Liver (tissue), 9 donors: ENCODE measurements around the gene PPP1R14D. TPM values are rescaled to one million over a fixed set of nuclear protein-coding genes. Genes with fewer than 3 reads are reported as not detected.

Source experiments
- DNase-seq: peaks from one replicate; pipeline ENCODE4 v3.0.0-alpha.2; 2017; ENCODE audit warnings: low spot score
- H3K27ac ChIP-seq, 2 donors: one replicate each; pipeline ENCODE4 v1.7.0; 2013; ENCODE audit warnings: inconsistent platforms in 2 of 2, low read length in 2 of 2, control low read depth in 1 of 2, low read depth in 1 of 2, mild to moderate bottlenecking in 1 of 2
- H3K27me3 ChIP-seq, 4 donors: one replicate each; pipeline versions ENCODE4 v1.6.1 to v1.7.0; 2013; ENCODE audit warnings: low read length in 3 of 4, inconsistent platforms in 1 of 4, mild to moderate bottlenecking in 1 of 4, moderate library complexity in 1 of 4; ENCODE audit not compliant: control insufficient read depth in 4 of 4, insufficient read depth in 4 of 4
- H3K36me3 ChIP-seq, 4 donors: one replicate each; pipeline versions ENCODE4 v1.6.1 to v1.7.0; 2013; ENCODE audit warnings: low read length in 3 of 4, mild to moderate bottlenecking in 3 of 4, low read depth in 1 of 4, moderate library complexity in 1 of 4; ENCODE audit not compliant: control insufficient read depth in 4 of 4, insufficient read depth in 3 of 4
- H3K4me1 ChIP-seq, 4 donors: one replicate each; pipeline versions ENCODE4 v1.6.1 to v1.7.0; 2013; ENCODE audit warnings: low read length in 3 of 4, mild to moderate bottlenecking in 3 of 4, moderate library complexity in 1 of 4; ENCODE audit not compliant: control insufficient read depth in 4 of 4, insufficient read depth in 4 of 4
- H3K4me3 ChIP-seq, 3 donors: one replicate each; pipeline versions ENCODE4 v1.6.1 to v1.7.0; 2013; ENCODE audit warnings: low read length in 3 of 3, control low read depth in 1 of 3, low read depth in 1 of 3, mild to moderate bottlenecking in 1 of 3
- H3K9ac ChIP-seq, 2 donors: one replicate each; pipeline ENCODE4 v1.7.0; 2013; ENCODE audit warnings: low read length in 2 of 2, mild to moderate bottlenecking in 2 of 2, moderate library complexity in 2 of 2, control low read depth in 1 of 2, low read depth in 1 of 2
- H3K9me3 ChIP-seq, 4 donors: one replicate each; pipeline versions ENCODE4 v1.6.1 to v1.7.0; 2013; ENCODE audit warnings: low read length in 3 of 4; ENCODE audit not compliant: control insufficient read depth in 4 of 4
- CTCF ChIP-seq: fragments of 150-350 bp; IDR thresholded peaks from 2 replicates; pipeline ENCODE4 v1.5.1; 2017; ENCODE audit warnings: improper control_type of control experiment, low read depth, low read length; ENCODE audit not compliant: missing input control
- FOXA1 ChIP-seq: IDR thresholded peaks from 2 replicates; pipeline ENCODE4 v1.6.1; 2016; ENCODE audit warnings: antibody characterized with exemption
- FOXA2 ChIP-seq: IDR thresholded peaks from 2 replicates; pipeline ENCODE4 v1.6.1; 2016; ENCODE audit warnings: antibody characterized with exemption
- GABPA ChIP-seq, 2 donors: IDR thresholded peaks in 1 of 2; conservative IDR thresholded peaks in 1 of 2; 2 replicates each; pipeline ENCODE4 v1.6.1; 2016; ENCODE audit warnings: antibody characterized with exemption in 2 of 2, mild to moderate bottlenecking in 1 of 2, moderate library complexity in 1 of 2
- HNF4A ChIP-seq, 2 donors: conservative IDR thresholded peaks; 2 replicates each; pipeline ENCODE4 v1.6.1; 2016; ENCODE audit warnings: antibody characterized with exemption in 2 of 2, mild to moderate bottlenecking in 2 of 2
- HNF4G ChIP-seq: IDR thresholded peaks from 2 replicates; pipeline ENCODE4 v1.6.1; 2016; ENCODE audit warnings: antibody characterized with exemption
- JUND ChIP-seq, 2 donors: IDR thresholded peaks; 2 replicates each; pipeline ENCODE4 v1.6.1; 2016; ENCODE audit warnings: antibody characterized with exemption in 2 of 2
- MAX ChIP-seq: IDR thresholded peaks from 2 replicates; pipeline ENCODE4 v1.6.1; 2016; ENCODE audit warnings: antibody characterized with exemption
- NR2F2 ChIP-seq: IDR thresholded peaks from 2 replicates; pipeline ENCODE4 v1.6.1; 2016; ENCODE audit warnings: antibody characterized with exemption
- REST ChIP-seq: IDR thresholded peaks from 2 replicates; pipeline ENCODE4 v1.6.1; 2016; ENCODE audit warnings: antibody characterized with exemption, mild to moderate bottlenecking
- RXRA ChIP-seq, 2 donors: IDR thresholded peaks; 2 replicates each; pipeline ENCODE4 v1.6.1; 2017 to 2018; ENCODE audit warnings: antibody characterized with exemption in 2 of 2, mild to moderate bottlenecking in 1 of 2
- SP1 ChIP-seq: IDR thresholded peaks from 2 replicates; pipeline ENCODE4 v1.6.1; 2018; ENCODE audit warnings: antibody characterized with exemption, mild to moderate bottlenecking
- TAF1 ChIP-seq: conservative IDR thresholded peaks from 2 replicates; pipeline ENCODE4 v1.6.1; 2016; ENCODE audit warnings: antibody characterized with exemption, mild to moderate bottlenecking
- YY1 ChIP-seq: IDR thresholded peaks from 2 replicates; pipeline ENCODE4 v1.6.1; 2016; ENCODE audit warnings: antibody characterized with exemption, mild to moderate bottlenecking
- ZBTB33 ChIP-seq: IDR thresholded peaks from 2 replicates; pipeline ENCODE4 v1.6.1; 2016; ENCODE audit warnings: antibody characterized with exemption
- WGBS: extraction: QIAGEN DNeasy Blood & Tissue Kit; methylation state at CpG from one replicate; pipeline ENCODE4 v1.1.7; 2013; 5-methylcytosine and 5-hydroxymethylcytosine counted together
- polyA plus RNA-seq, 2 donors: library from polyadenylated mRNA; stranded (reverse) in 1 of 2; unstranded in 1 of 2; fragments of 200-250 nt in 1 of 2; fragments of >200 nt in 1 of 2; fragmentation: Nextera tagmentation in 1 of 2; extraction: Ambion mirVana in 1 of 2; gene quantifications; one replicate each; pipeline versions ENCODE4 v1.2.1 to v1.2.3, GENCODE V29; 2013 to 2015
- total RNA-seq, 2 donors: library from RNA; depleted of rRNA; stranded (reverse); fragments of >200 nt; gene quantifications; one replicate each; pipeline ENCODE4 v1.2.3, GENCODE V29; 2014
- donor health status: healthy.
- donor health status: healthy.
- donor health status: healthy.
- donor health status: healthy.
- donor health status: healthy.

Gene PPP1R14D
- total and polyA plus RNA-seq, 4 donors, result not detected

- H3K9me3 ChIP-seq, result no peaks in the 10 kb centered on the region
- peaks cover 0 to 6% (median under 1%) of the 10 kb centered on the region in 4 donors for H3K4me1 ChIP-seq
- H3K9ac ChIP-seq, result no peak overlapping the region
- H3K4me3 ChIP-seq, result no peak overlapping the region
- H3K27me3 ChIP-seq, result no peaks in the 10 kb centered on the region
- 82% methylated on average over 10 of the region's 10 CpGs for WGBS
- no peaks in the 10 kb centered on the region for H3K36me3 ChIP-seq
- DNase-seq, result no peak
- no peak for TF ChIP-seq TAF1
- no peak for TF ChIP-seq MAX
- TF ChIP-seq HNF4A (conservative IDR thresholded peaks at IDR 0.05), result no peak
- no peak for TF ChIP-seq ZBTB33
- TF ChIP-seq JUND (IDR thresholded peaks at IDR 0.05), result no peak
- no peak overlapping the region for H3K27ac ChIP-seq
These were observed 25.7 kb upstream of the PPP1R14D start for GRCh38 chr15:40854161-40854560.

GRCh38 chr15:40853241-40853890 is 24.9 kb upstream of the PPP1R14D start:
- Histone ChIP-seq H3K36me3 (no peaks in the 10 kb centered on the region), H3K9ac (no peak overlapping the region), H3K4me1 (peaks cover 0 to 6% (median under 1%) of the 10 kb centered on the region in 4 donors), H3K27ac (no peak overlapping the region), H3K4me3 (no peak overlapping the region), H3K27me3 (no peaks in the 10 kb centered on the region), H3K9me3 (no peaks in the 10 kb centered on the region)
- 91% methylated on average over 16 of the region's 16 CpGs for WGBS
- DNase-seq, result no peak
- TF ChIP-seq JUND (IDR thresholded peaks at IDR 0.05) (no peak), REST (no peak), RXRA (IDR thresholded peaks at IDR 0.05) (no peak), MAX (no peak), FOXA2 (no peak), HNF4A (conservative IDR thresholded peaks at IDR 0.05) (no peak)

- no peaks in the 10 kb centered on the region for H3K27me3 ChIP-seq
- peaks cover 0 to 2% (median under 1%) of the 10 kb centered on the region in 4 donors for H3K4me1 ChIP-seq
- TF ChIP-seq TAF1 (no peak), HNF4G (no peak), SP1 (no peak), RXRA (IDR thresholded peaks at IDR 0.05) (no peak), YY1 (no peak), CTCF (no peak), FOXA1 (no peak), NR2F2 (no peak), GABPA (IDR thresholded peaks at IDR 0.05 in 1 of 2, conservative IDR thresholded peaks at IDR 0.05 in 1 of 2) (no peak), ZBTB33 (no peak), FOXA2 (no peak)
- WGBS, result 91% methylated on average over 5 of the region's 5 CpGs
- H3K27ac ChIP-seq, result no peak overlapping the region
- no peak for DNase-seq
- no peak overlapping the region for H3K4me3 ChIP-seq
- H3K9me3 ChIP-seq, result no peaks in the 10 kb centered on the region
- no peaks in the 10 kb centered on the region for H3K36me3 ChIP-seq
- no peak overlapping the region for H3K9ac ChIP-seq
These were observed 24.0 kb upstream of the PPP1R14D start for GRCh38 chr15:40852529-40852928.
